Activated naive CD8-positive, alpha-beta T cell (primary cell): Measurements from ENCODE around the gene TENT5D.
"Not testable (repeated sequence)": the region's sequence is repeated elsewhere in the genome, so short reads cannot be mapped to it uniquely, and the experiment has no call there.

ENCODE experiments used
- H3K27ac Mint-ChIP-seq: one replicate; pipeline ENCODE4 v1.8.0; 2021; ENCODE audit warnings: mixed read lengths
- H3K27me3 Mint-ChIP-seq: one replicate; pipeline ENCODE4 v1.8.0; 2021; ENCODE audit warnings: mixed read lengths
- H3K36me3 Mint-ChIP-seq: one replicate; pipeline ENCODE4 v1.8.0; 2021; ENCODE audit warnings: mixed read lengths
- H3K4me1 Mint-ChIP-seq: one replicate; pipeline ENCODE4 v1.8.0; 2021; ENCODE audit warnings: low read depth, mixed read lengths
- H3K4me3 Mint-ChIP-seq: one replicate; pipeline ENCODE4 v1.8.0; 2021; ENCODE audit warnings: mild to moderate bottlenecking, mixed read lengths
- H3K9me3 Mint-ChIP-seq: one replicate; pipeline ENCODE4 v1.8.0; 2021; ENCODE audit warnings: low read depth, mixed read lengths

The TENT5D gene

DNA sequence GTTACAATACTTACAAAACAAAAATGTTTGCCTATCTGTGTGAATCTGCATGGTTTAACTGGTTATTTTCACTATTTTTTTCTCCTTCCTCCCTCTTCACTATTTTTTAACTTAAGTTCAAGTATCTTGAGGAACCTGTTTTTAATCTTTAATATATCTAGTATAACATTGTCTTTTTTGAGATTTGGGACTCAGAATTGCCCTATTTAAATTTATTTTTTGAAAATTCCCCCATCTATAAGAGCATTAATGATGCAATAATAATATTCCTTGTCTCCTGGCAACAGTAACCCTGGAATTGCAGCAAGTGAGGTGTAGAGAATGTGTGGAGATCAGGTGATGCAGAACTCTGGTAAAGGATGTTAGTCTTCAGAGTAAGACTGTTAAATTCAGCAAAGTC, at the start of gene TENT5D:
TSS of gene TENT5D (plus strand) at position 301 of the 400 bp plus-strand sequence. CDS start 22,093 bp downstream, outside the sequence.
- Mint-ChIP-seq H3K4me1 (no peaks in the 10 kb centered on the region), H3K27ac (no peak within 1 kb of the TSS), H3K36me3 (no peaks in the 10 kb centered on the region), H3K27me3 (no peaks in the 10 kb centered on the region), H3K9me3 (peaks cover 6% of the 10 kb centered on the region), H3K4me3 (no peak within 1 kb of the TSS)

GRCh38 chrX:80385651-80386050, 34.6 kb upstream of the TENT5D start:
- not testable (repeated sequence) for H3K36me3 Mint-ChIP-seq, H3K9me3 Mint-ChIP-seq, H3K4me1 Mint-ChIP-seq, H3K27ac Mint-ChIP-seq, H3K27me3 Mint-ChIP-seq, H3K4me3 Mint-ChIP-seq

DNA sequence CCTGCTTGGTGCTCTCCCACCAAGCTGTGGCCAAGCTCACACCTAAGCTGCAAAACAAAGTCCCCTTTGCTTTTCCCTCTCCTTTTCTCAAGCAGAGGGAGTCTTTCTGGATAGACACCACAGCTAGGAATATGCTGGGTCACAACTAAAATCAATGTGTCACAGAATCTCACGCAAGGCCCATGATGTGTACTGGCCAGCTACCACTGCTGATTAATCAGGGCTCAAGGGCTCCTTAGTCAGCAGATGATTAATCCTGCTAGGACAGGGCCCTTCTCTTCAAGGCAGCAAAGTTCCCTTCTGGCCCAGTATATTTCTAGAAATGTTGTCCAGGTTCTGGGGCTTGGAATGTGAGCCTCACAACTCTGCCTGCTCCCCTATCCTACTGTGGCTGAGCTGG, 32.0 kb upstream of the TENT5D start:
- no peak overlapping the region for H3K4me3 Mint-ChIP-seq
- no peaks in the 10 kb centered on the region for H3K27me3 Mint-ChIP-seq
- no peaks in the 10 kb centered on the region for H3K4me1 Mint-ChIP-seq
- no peaks in the 10 kb centered on the region for H3K36me3 Mint-ChIP-seq
- H3K9me3 Mint-ChIP-seq: no peaks in the 10 kb centered on the region
- H3K27ac Mint-ChIP-seq: no peak overlapping the region

DNA sequence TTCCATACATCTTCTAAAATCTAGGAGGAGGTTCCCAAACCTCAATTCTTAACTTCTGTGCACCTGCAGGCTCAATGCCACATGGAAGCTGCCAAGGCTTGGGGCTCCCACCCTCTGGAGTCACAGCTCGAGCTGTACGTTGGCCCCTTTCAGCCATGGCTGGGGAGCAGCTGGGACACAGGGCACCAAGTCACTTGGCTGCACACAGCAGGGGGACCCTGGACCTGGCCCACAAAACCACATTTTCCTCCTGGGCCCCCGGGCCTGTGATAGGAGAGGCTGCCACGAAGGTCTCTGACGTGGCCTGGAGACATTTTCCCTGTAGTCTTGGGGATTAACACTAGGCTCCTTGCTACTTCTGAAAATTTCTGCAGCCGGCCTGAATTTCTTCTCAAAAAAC, 8.2 kb upstream of the TENT5D start:
- H3K36me3 Mint-ChIP-seq: no peaks in the 10 kb centered on the region
- H3K27ac Mint-ChIP-seq: no peak overlapping the region
- no peaks in the 10 kb centered on the region for H3K4me1 Mint-ChIP-seq
- H3K4me3 Mint-ChIP-seq: no peak overlapping the region
- peaks cover 6% of the 10 kb centered on the region for H3K9me3 Mint-ChIP-seq
- H3K27me3 Mint-ChIP-seq: no peaks in the 10 kb centered on the region

DNA sequence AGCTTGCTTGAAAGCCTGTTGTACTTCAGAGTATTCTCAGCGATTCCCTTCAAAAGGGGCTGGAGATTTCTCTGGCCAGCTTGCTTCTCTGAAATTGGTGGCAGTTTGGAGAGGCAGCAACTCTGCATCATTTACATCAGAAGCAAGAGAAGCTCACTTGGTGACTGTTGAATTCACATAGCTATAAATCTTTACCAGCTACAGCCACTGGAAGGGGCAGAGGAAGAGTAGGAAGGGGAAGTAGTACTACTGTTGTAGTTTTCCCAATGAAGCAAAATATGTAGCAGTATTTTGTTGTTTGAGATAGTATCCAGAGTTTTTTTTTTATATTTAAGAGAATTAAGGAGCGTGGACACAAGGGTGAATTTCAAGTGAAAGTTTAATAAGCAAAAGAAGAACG, 2.8 kb downstream of the TENT5D start:
- Mint-ChIP-seq H3K9me3 (no peaks in the 10 kb centered on the region), H3K4me3 (no peak overlapping the region), H3K4me1 (no peaks in the 10 kb centered on the region), H3K27me3 (no peaks in the 10 kb centered on the region), H3K27ac (no peak overlapping the region), H3K36me3 (no peaks in the 10 kb centered on the region)

DNA sequence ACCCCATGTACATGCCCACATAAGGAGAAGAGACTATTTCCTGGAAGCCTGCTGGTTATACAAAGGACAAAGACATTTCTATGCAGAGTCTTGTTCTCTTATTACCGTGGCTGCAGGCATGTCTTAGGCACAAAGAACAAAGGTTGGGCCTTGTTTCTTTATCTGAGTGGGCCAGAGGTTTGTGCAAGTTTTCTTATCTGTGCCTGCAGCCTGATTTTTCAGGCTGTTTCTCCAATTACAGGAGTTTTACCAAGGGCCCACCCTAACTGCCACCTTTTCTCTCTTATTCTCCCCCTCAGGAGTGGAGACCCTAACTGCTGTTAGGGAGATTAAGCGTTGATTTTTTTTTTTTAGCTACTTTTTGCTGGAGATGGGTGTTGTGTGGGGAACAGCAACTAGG, 3.5 kb downstream of the TENT5D start:
- H3K27ac Mint-ChIP-seq: no peak overlapping the region
- no peaks in the 10 kb centered on the region for H3K36me3 Mint-ChIP-seq
- H3K4me3 Mint-ChIP-seq: no peak overlapping the region
- H3K27me3 Mint-ChIP-seq: no peaks in the 10 kb centered on the region
- no peaks in the 10 kb centered on the region for H3K4me1 Mint-ChIP-seq
- H3K9me3 Mint-ChIP-seq: no peaks in the 10 kb centered on the region

DNA sequence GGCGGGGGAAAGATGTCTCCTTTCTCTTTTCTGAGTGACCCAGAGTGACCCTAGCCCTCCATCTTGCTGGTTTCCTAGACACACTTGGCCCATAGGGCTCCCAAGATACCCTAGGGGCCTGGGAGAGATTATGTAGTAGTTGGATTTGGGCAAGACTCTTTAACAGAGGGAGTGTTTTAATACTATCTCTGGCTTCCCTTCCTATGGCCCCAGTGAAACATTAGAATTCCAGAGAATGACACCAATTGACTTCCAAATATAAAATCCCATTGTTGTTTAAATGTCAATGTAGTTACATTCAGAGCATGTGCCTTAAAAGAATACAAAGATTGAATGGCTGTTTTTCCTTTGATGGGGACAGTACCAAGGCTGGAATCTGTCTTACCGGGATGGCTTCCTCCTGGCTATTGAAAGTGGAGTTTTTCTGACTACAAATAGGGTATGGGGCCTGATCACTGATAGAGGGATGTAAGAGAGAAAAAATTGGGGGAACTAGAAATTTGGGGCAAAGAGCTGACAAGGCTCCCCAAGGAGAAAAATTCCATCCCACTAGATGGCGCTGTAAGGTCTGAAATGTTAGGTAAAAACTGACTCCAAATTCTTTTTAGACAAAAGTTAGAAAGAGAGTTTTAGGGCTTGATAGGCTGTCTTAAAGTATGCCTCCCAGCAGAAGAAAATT, 10.7 kb downstream of the TENT5D start:
- Mint-ChIP-seq H3K36me3 (no peaks in the 10 kb centered on the region), H3K4me3 (no peak overlapping the region), H3K9me3 (no peaks in the 10 kb centered on the region), H3K4me1 (no peaks in the 10 kb centered on the region), H3K27me3 (no peaks in the 10 kb centered on the region), H3K27ac (no peak overlapping the region)

DNA sequence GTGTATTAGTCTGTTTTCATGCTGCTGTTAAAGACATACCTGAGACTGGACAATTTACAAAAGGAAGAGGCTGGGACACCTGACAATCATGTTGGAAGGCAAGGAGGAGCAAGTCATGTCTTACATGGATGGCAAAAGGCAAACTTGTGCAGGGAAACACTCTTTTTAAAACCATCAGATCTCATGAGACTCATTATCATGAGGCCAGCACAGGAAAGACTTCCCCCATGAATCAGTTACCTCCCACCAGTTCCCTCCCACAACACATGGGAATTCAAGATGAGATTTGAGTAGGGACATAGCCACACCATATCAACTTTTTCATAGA, 11.2 kb downstream of the TENT5D start:
- Mint-ChIP-seq H3K27ac (no peak overlapping the region), H3K4me3 (no peak overlapping the region), H3K4me1 (no peaks in the 10 kb centered on the region), H3K9me3 (no peaks in the 10 kb centered on the region), H3K27me3 (no peaks in the 10 kb centered on the region), H3K36me3 (no peaks in the 10 kb centered on the region)

DNA sequence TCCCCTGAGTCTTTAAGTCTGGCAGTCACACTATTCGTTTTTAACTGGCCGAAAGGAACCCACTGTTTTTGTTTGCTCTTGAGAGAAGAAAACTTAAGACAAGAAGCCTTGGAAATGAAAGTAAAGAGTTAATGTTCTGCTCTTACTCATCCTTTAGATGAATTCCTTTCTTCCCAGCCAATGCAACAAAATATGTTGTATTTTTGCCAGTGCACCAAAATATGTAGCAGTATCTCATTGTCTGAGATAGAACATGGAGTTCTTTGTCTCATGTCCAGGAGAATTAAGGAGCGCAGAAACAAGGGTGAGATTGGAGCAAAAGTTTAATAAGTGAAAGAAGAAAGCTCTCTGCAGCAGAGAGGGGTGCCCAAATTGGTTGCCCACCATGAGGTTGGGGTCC, 12.2 kb downstream of the TENT5D start:
- no peaks in the 10 kb centered on the region for H3K4me1 Mint-ChIP-seq
- H3K27ac Mint-ChIP-seq: no peak overlapping the region
- no peaks in the 10 kb centered on the region for H3K27me3 Mint-ChIP-seq
- no peaks in the 10 kb centered on the region for H3K36me3 Mint-ChIP-seq
- H3K9me3 Mint-ChIP-seq: no peaks in the 10 kb centered on the region
- H3K4me3 Mint-ChIP-seq: no peak overlapping the region

- H3K27ac Mint-ChIP-seq: no peak overlapping the region
- H3K4me3 Mint-ChIP-seq: no peak overlapping the region
- H3K36me3 Mint-ChIP-seq: no peaks in the 10 kb centered on the region
- no peaks in the 10 kb centered on the region for H3K4me1 Mint-ChIP-seq
- H3K9me3 Mint-ChIP-seq: no peaks in the 10 kb centered on the region
- no peaks in the 10 kb centered on the region for H3K27me3 Mint-ChIP-seq
These were observed 12.6 kb downstream of the TENT5D start for GRCh38 chrX:80432863-80433262.

- H3K4me3 Mint-ChIP-seq, H3K27ac Mint-ChIP-seq, H3K9me3 Mint-ChIP-seq, H3K27me3 Mint-ChIP-seq, H3K4me1 Mint-ChIP-seq, H3K36me3 Mint-ChIP-seq: not testable (repeated sequence)
These were observed 47.9 kb downstream of the TENT5D start for GRCh38 chrX:80468166-80468565.

DNA sequence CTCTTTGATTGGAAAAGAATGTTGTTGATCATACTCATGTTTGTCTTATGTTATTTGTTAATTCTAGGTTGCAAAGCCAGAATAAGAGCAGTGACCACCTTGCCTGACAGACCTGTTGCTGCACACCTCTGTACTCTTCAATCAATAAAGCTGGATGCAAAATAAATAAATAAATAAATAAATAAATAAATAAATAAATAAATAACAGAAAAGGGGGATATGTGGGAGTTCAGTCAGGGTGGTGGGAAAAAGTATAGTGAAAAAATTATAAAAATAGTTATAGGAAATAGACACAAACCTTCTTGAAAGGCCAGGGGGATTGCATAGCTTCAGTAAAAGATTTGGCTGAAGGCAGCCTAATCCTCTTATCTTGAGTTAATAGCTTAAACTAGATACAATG, 51.3 kb downstream of the TENT5D start:
- H3K9me3 Mint-ChIP-seq: peaks cover 3% of the 10 kb centered on the region
- H3K27me3 Mint-ChIP-seq: no peaks in the 10 kb centered on the region
- no peaks in the 10 kb centered on the region for H3K36me3 Mint-ChIP-seq
- H3K27ac Mint-ChIP-seq: no peak overlapping the region
- no peak overlapping the region for H3K4me3 Mint-ChIP-seq
- H3K4me1 Mint-ChIP-seq: no peaks in the 10 kb centered on the region

DNA sequence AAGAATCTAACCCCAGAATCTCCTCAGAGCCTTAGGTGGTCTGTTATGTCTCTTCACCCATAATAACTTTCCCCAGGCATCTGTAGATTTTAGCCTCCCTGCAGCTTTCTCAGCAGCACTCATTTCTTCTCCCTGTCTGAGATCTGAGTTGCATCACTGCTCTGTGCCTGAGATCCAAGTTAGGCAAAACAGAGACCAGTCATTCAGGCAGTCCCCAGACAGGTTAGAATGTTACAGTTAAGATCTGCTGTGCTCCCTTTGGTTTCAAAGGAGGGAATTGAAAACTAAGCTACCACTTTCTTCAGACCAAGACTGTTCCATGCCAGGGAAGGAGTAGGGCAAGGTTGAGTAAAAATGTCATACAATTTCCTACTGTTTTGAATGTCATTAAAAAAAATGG, 65.3 kb downstream of the TENT5D start:
- H3K27me3 Mint-ChIP-seq: no peaks in the 10 kb centered on the region
- no peaks in the 10 kb centered on the region for H3K4me1 Mint-ChIP-seq
- no peaks in the 10 kb centered on the region for H3K9me3 Mint-ChIP-seq
- H3K36me3 Mint-ChIP-seq: no peaks in the 10 kb centered on the region
- H3K4me3 Mint-ChIP-seq: no peak overlapping the region
- H3K27ac Mint-ChIP-seq: no peak overlapping the region

- no peaks in the 10 kb centered on the region for H3K9me3 Mint-ChIP-seq
- H3K27me3 Mint-ChIP-seq: no peaks in the 10 kb centered on the region
- H3K36me3 Mint-ChIP-seq: no peaks in the 10 kb centered on the region
- no peak overlapping the region for H3K27ac Mint-ChIP-seq
- H3K4me1 Mint-ChIP-seq: no peaks in the 10 kb centered on the region
- H3K4me3 Mint-ChIP-seq: no peak overlapping the region
These were observed 66.1 kb downstream of the TENT5D start for GRCh38 chrX:80486299-80486698.

DNA sequence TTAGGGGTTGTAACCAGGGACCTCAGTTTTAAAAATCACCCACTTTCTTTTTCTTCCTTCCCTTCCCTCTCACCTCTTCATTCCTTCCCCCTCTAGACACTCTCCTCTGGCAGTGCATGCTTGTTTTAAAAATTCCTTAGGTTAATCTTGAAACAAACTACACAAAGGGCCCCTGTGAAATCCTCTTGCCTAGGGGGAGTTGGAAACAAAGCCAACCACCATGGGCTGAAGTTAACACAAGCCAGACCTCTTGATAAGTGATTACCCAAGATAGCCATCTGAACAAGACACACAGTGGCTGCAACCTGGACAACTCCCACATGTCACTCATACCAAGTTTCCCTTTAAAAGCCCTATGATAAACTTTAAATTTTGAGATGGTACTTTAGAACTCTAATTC, 68.9 kb downstream of the TENT5D start:
- Mint-ChIP-seq H3K27ac (no peak overlapping the region), H3K4me1 (no peaks in the 10 kb centered on the region), H3K4me3 (no peak overlapping the region), H3K27me3 (no peaks in the 10 kb centered on the region), H3K36me3 (no peaks in the 10 kb centered on the region), H3K9me3 (no peaks in the 10 kb centered on the region)
